Renal cortical epithelial cell (primary cell): ENCODE measurements around the gene CACNB3. TPM values are rescaled to one million over a fixed set of nuclear protein-coding genes. Genes with fewer than 3 reads are reported as not detected.

Source experiments
- DNase-seq: peaks from one replicate; pipeline ENCODE4 v3.0.0-alpha.2; 2011; ENCODE audit warnings: low read depth
- total RNA-seq: library from RNA; depleted of rRNA; stranded (reverse); fragments of >200 nt; gene quantifications from 2 replicates; pipeline ENCODE4 v1.2.3, GENCODE V29; 2014

The CACNB3 gene
- 20.7 and 31.1 TPM in 2 replicates for total RNA-seq

- peak; percentile 15 for DNase-seq
These were observed at the start of gene CACNB3 for GRCh38 chr12:48817873-48818830. CACNB3 (plus strand) TSS chr12:48818496; CDS start chr12:48818930, 434 bp downstream.

DNA sequence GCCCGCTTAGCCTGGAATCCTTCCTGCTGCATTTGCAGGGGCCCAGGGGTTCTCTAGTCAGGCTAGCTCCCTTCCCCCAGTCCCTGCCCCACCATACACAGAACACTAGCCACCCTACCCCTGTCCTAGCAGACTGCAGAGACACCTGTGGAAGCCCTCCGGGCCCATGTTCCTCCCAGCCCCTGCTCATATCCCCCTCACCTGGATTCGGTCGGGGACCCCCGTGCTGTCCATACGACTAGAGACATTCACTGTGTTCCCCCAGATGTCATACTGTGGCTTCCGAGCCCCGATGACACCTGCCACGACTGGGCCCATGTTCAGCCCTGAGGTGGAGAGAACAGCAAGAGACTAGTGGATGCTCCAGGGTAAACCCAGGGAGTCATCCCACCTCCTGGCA lies 49.6 kb upstream of the CACNB3 start:
- DNase-seq: no peak

DNA sequence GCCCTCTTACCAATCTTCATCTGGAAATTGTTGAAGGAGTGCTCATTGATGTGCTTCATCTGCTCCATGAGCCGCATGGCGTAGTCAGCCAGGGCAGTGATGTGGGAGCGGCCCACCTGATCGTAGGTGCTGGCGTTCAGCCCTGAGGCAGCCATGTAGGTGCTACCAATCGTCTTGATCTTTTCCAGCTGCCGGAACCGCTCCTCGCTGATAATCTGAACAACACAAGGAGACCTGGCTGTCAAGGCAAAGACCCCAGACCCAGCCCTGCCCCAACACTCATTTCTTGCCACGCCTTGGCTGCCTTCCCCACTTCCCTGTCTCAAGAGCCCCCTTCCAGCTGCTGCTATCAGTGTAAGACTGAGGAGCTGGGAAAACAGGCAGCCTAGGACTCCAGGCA lies 47.5 kb upstream of the CACNB3 start:
- DNase-seq: no peak

GRCh38 chr12:48771588-48772112 lies 46.6 kb upstream of the CACNB3 start:
- no peak for DNase-seq

GRCh38 chr12:48773686-48774085 lies 44.6 kb upstream of the CACNB3 start:
- DNase-seq: no peak

GRCh38 chr12:48774516-48774915 lies 43.8 kb upstream of the CACNB3 start:
- DNase-seq: no peak

DNA sequence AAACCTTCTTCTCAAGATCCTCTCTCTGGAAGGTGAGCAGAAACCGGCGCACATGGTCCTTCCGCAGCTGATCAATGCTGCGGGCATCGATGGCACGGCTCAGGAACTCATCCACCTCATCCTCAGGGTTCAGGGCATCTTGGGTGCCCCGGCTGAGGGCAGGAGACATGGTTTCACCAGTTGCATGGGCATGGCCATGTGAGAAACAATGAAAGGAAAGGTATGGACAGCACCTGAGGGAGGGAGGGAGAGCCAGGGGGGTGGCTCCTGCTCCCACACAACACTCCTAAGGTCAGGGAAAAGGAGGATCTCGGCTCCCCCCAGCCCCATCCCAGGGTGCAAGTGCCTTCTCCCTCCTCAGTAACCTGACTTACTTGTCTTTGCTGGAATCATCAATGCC lies 43.0 kb upstream of the CACNB3 start:
- DNase-seq: no peak

DNA sequence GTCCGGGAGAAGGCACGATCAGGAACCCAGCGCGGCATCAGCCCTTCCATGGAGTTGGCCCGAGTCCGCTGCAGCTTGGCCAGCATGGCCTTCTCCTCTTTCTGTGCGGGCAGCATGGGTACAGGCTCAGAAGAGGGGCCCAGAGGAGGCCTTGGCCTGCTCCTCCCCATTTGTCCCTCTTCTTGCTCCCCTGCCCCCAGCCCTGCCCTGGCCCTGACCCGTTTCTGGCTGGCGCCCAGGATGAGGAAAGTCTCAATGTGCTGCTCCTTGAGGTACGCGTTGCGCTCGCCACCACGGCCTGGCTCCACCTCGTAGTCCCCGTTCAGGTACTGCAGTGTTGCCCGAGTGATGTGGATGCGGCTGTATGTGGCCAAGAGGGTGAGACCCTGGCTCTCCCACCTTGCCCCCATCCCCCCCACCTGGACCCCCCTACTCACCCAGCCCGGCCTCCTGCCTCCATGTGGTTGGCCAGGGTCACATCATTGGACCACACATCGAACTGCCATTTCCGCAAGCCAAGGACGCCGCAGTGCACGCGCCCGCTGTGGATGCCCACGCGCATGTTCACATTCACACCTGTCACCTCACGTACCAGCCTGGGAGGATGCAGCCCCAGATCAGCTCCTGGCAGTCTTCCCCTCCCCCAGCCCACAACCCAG lies 42.2 kb upstream of the CACNB3 start:
- DNase-seq: no peak

- DNase-seq: no peak
These were observed 41.3 kb upstream of the CACNB3 start for GRCh38 chr12:48776956-48777355.

- no peak for DNase-seq
These were observed 40.5 kb upstream of the CACNB3 start for GRCh38 chr12:48777501-48778400.

DNA sequence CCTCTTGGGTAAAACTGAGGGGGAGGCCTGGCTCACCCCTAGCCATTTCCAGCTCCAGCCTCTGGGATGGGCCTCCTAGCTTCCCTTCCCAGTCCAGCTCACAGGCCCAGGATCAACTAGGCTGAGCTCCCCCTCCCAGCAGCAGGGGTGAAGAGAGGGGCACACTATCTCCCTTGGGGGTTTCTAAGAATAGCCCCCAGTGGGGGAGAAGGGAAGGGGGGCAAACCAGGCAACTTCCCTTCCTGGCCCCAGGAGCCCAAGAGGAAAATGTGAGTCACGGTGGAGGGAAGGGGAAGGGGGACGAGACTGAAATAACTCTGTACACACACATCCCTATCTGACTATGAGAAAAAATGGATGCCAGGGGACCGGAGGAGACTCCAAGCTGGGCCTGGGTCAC lies 38.4 kb upstream of the CACNB3 start:
- DNase-seq: no peak

DNA sequence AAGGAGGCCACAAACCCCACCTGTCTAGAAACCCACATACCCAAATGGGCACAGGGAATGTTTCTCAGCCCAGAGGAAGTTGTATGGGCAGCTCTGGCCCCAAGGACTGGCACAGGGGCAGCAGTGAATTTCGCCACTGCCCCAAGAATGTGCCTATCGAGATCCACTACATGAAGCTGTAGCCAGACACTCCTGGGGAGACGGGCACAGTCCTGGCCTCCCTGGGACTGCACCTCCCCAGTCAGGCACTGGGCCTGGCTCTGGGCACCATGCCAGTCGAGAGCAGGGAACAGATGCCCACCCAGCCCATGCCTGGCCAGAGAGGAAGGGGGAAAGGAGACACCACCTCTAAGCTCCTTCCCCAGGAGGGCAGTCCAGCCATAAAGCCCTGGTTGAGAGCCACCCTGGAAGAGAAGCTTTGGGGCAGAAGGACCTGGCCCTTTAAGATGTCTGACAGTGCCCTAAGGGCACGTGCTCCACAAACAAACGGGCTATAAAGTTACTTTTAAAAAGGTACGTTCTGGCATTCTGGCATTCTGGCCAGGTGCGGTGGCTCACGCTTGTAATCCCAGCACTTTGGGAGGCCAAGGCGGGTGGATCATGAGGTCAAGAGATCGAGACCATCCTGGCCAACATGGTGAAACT lies 37.8 kb upstream of the CACNB3 start:
- no peak for DNase-seq

- DNase-seq: no peak
These were observed 36.4 kb upstream of the CACNB3 start for GRCh38 chr12:48781750-48782456.

DNA sequence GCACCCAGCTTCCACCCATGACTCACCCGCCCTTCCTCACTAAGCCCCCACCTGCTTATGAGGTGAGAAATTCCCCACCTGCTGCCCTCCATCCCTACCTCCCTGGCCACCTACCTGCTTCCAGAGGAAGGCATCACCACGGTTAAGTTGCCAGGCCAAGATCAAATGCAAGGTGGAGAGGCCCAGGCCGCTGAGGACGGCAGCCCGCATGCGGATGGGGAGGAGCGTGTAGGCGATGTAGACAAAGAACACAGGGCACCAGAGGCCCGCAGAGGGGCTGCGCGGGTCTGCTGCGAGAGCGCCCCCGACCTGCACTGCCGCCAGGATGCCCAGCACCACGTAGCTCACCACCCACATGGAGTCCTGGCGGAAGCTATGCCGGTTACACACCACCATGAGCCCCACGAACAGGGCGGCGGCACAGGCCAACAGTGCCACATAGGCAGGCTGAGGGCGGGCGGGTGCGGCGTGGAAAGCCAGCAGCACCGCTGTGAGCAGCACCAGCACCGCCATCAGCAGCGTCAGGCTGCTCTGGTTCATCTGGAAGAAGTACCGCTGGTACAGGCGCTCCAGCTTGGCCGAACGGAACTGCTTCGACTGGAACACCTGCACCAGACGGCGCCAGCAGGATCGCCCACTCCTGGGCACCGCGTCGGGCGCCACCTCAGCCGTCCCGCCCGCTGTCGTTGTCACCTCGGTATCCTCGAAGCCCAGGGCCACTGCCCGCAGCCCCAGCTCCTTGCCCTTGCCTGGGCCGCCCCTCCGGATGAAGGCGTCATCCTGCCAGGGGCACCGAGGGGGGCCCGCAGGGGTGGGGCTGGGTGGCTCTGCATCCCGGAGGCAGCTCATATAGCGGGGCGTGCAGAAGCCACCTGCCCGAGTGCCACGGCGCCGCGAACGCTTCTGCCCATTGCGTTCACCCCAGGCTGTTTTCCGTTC lies 35.6 kb upstream of the CACNB3 start:
- no peak for DNase-seq

DNA sequence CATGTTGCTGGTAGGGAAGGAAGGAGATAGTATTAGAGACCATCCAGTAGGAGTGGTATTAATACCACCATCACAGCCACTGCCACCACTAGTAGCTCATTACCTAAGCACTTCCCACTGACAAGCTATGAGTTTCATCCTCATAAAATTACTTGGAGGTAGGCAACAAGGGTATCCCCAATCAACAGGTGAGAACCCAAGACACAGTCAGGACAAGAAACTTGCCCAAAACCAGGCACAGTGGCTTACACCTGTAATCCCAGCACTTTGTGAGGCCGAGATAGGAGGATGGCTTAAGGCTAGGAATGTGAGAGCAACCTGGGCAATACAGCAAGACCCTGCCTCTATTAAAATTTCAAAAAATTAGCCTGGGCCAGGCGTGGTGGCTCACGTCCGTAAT lies 34.9 kb upstream of the CACNB3 start:
- DNase-seq: no peak

GRCh38 chr12:48786591-48787544 lies 31.4 kb upstream of the CACNB3 start:
- no peak for DNase-seq

- DNase-seq: no peak
These were observed 30.3 kb upstream of the CACNB3 start for GRCh38 chr12:48787791-48788523.

DNA sequence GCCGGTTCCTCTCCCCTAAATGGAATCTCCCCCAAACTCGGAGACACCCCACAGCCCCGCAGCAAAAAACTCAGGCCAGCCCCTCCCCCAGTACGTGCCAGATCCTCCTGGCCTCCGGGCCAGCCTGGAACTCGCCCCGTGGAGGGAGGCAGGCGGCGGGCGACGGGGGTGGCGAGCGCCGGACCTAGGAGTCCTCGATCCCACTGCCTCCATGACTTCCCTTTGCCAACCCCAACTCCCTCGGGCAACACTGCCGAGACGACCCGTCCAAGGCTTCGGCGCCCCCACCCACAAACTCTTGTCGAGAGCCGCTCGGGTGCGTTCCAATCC lies 29.8 kb upstream of the CACNB3 start:
- DNase-seq: no peak
